Esophagus squamous epithelium (tissue), 5 donors: ENCODE data around the gene NRDE2. TPM values are rescaled to one million over a fixed set of nuclear protein-coding genes. Genes with fewer than 3 reads are reported as not detected.

Experiments
- DNase-seq: peaks from one replicate; lab custom pipeline; 2025; lab: John Stamatoyannopoulos, UW
- H3K27ac ChIP-seq, 4 donors: fragments of 200-600 bp; sonication (generic); one replicate each; pipeline ENCODE4 v1.5.1; 2016 to 2019; ENCODE audit warnings: mild to moderate bottlenecking in 1 of 4
- H3K27me3 ChIP-seq, 4 donors: fragments of 200-600 bp; sonication (generic); 1 replicate in 3 of 4; 2 replicates in 1 of 4; pipeline versions ENCODE4 v1.5.1 to v1.6.0; 2017 to 2021; ENCODE audit warnings: antibody characterized with exemption in 1 of 4
- H3K36me3 ChIP-seq, 3 donors: fragments of 200-600 bp; sonication (generic); one replicate each; pipeline ENCODE4 v1.5.1; 2016 to 2019
- H3K4me1 ChIP-seq, 3 donors: fragments of 200-600 bp; sonication (generic); one replicate each; pipeline ENCODE4 v1.5.1; 2017 to 2019
- H3K4me3 ChIP-seq, 4 donors: fragments of 200-600 bp; sonication (generic); 1 replicate in 3 of 4; 2 replicates in 1 of 4; pipeline ENCODE4 v1.5.1; 2016 to 2019; ENCODE audit warnings: mild to moderate bottlenecking in 2 of 4, moderate library complexity in 1 of 4
- H3K9me3 ChIP-seq, 3 donors: fragments of 200-600 bp; sonication (generic); one replicate each; pipeline ENCODE4 v1.5.1; 2016 to 2019
- CTCF ChIP-seq, 6 experiments: fragments of 450-650 bp in 4 of 6; fragments of 200-600 bp in 2 of 6; sonication (generic) in 2 of 6; IDR thresholded peaks; one replicate each; pipeline ENCODE4 v1.5.1; 2016 to 2019; ENCODE audit warnings: antibody characterized with exemption in 6 of 6, mild to moderate bottlenecking in 4 of 6, moderate library complexity in 4 of 6
- POLR2A ChIP-seq, 4 donors: fragments of 450-650 bp; IDR thresholded peaks; one replicate each; pipeline ENCODE4 v1.6.1; 2017; ENCODE audit warnings: antibody characterized with exemption in 4 of 4, mild to moderate bottlenecking in 4 of 4, moderate library complexity in 3 of 4
- WGBS, 2 donors: methylation state at CpG; one replicate each; pipeline ENCODE4 v1.1.5; 2018; 5-methylcytosine and 5-hydroxymethylcytosine counted together
- intact Hi-C: fragments of 100-400 bp; cut with DNase I; formaldehyde crosslinking; loops from one replicate; pipeline ENCODE4 v1.15.0; 2022
- total RNA-seq, 4 donors: library from RNA; depleted of rRNA; stranded (reverse); fragments of >200 nt; gene quantifications; one replicate each; pipeline ENCODE4 v1.1.0, GENCODE V29; 2016
- donor health status: DM: yes; HTN: yes; CAD: no.

NRDE2 gene
- total RNA-seq, 4 donors from 2014 or later: 9.6 to 13.4 (median 10.3) TPM

DNA sequence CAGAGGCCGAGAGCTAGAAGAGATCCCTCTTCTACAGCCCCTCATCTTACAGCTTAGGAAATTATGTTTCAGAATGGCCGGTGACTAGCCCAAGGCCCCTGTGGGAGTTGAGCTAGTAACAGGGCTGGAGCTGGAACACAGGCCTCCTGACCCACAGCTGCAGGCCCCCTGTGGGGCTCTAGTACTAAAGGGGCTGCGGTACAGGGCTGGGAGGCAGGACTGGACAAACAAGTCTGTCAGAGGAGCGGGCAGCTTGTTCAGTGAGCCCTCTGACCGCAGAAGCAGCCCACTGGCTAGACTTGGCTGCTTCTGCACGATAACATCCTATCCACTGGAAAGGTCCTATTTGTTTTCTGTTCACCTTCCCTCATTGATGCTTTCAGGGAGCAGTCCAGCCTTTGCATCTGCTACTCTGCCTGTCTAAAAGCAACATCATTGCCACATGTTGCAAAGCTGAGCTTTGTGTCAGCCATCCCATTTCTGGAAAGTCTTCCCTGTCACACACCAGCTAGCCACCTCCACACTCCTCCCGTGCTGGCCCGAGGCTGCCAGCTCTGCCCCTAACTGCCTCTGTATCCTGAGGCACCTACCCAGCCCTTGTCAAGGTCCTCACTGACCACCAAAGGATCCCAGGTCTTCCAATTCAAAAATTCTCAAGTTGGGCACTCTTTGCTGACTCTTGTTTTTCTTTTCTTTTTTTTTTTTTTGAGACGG is 65.1 kb downstream of the NRDE2 start:
- DNase-seq: no peak
- WGBS, 2 donors: 93 to 96% methylated on average over 8 to 9 of the region's 9 CpGs
- intact Hi-C loops: no loop called here
- TF ChIP-seq POLR2A (IDR thresholded peaks at IDR 0.05) (no peak), CTCF (IDR thresholded peaks at IDR 0.05) (no peak)
- Histone ChIP-seq H3K4me3 (no peak overlapping the region), H3K9me3 (no peaks in the 10 kb centered on the region), H3K27ac (no peak overlapping the region), H3K36me3 (peaks cover 6 to 96% (median 63%) of the 10 kb centered on the region in 3 donors), H3K27me3 (no peaks in the 10 kb centered on the region), H3K4me1 (no peaks in the 10 kb centered on the region)

GRCh38 chr14:90263748-90264449 is 67.8 kb downstream of the NRDE2 start:
- DNase-seq: no peak
- H3K27ac ChIP-seq: no peak overlapping the region
- TF ChIP-seq POLR2A (IDR thresholded peaks at IDR 0.05): no peak
- TF ChIP-seq CTCF (IDR thresholded peaks at IDR 0.05): no peak
- H3K4me1 ChIP-seq: peaks cover 0 to 2% (median 0%) of the 10 kb centered on the region in 3 donors
- H3K9me3 ChIP-seq: no peaks in the 10 kb centered on the region
- intact Hi-C loops: no loop called here
- H3K27me3 ChIP-seq: no peaks in the 10 kb centered on the region
- peaks cover 5 to 95% (median 45%) of the 10 kb centered on the region in 3 donors for H3K36me3 ChIP-seq
- H3K4me3 ChIP-seq: no peak overlapping the region
- 45 to 72% methylated on average over 4 to 6 of the region's 8 CpGs for WGBS, 2 donors

DNA sequence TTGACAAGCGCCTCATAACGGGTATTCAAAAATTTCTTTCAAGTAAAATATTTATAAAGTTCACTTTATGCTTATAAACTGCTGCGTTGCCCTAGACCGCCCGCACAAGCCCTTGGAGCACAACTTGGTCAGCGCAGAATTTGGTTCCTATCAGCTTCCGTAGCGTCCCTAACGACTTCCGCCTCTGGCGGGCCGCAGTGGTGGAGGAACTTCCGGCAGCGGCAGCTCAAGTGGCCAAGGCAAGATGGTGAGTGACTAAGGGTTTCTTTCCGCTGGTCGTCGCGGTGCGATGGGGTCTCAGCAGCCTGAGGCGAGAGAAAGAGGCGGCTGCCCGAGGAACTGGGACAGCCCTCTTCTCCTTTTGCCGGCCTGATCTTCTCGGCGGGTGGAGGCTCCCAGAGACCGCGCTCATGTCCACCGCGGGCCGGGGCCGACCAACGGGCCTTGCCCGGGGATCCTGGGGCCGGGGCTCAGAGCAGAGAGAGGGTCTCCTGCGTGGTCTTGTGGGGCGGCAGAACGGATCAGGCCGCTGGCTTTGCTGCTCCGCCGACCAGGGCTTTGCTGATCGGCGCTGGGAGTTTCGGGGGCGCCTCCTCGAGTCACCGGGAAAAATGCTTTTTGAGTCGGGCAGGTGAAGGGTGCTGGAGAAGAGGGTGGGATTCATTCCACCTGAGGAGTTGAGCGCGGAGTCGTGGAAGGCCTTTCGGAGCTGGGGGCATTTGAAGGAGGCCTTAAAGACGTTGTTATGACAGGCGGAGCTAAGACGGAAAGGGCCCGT is 75.2 kb downstream of the NRDE2 start, which contains the start of gene PSMC1:
TSS of gene PSMC1 (plus strand) at position 200 of the 778 bp plus-strand sequence. CDS start at position 245, 45 bp downstream.
- Histone ChIP-seq H3K36me3 (peaks cover 0 to 30% (median 9%) of the 10 kb centered on the region in 3 donors), H3K27me3 (peaks cover 0 to 20% (median 0%) of the 10 kb centered on the region in 4 donors), H3K27ac (peak within 1 kb of the TSS; percentile 86 to 94 (median 90)), H3K9me3 (no peaks in the 10 kb centered on the region), H3K4me3 (peak within 1 kb of the TSS; percentile 73 to 98 (median 92)), H3K4me1 (peaks cover 10 to 26% (median 15%) of the 10 kb centered on the region in 3 donors)
- intact Hi-C loops: no loop called here
- WGBS, 2 donors: 0 to 1% methylated on average over 8 to 25 of the region's 55 CpGs
- peak; percentile 45 for DNase-seq
- TF ChIP-seq CTCF (IDR thresholded peaks at IDR 0.05): peak in 2 of 6 experiments; percentile 11 to 21
- TF ChIP-seq POLR2A (IDR thresholded peaks at IDR 0.05): peak in 2 of 4 donors; percentile 30 to 54

GRCh38 chr14:90255871-90256270 is 75.9 kb downstream of the NRDE2 start:
- H3K4me1 ChIP-seq: peaks cover 10 to 26% (median 15%) of the 10 kb centered on the region in 3 donors
- WGBS, 2 donors: 43 to 53% methylated on average over 1 of the region's 1 CpG
- H3K27ac ChIP-seq: peak overlapping the region in 3 of 4 donors; percentile 90 to 94 (median 91)
- H3K9me3 ChIP-seq: no peaks in the 10 kb centered on the region
- peaks cover 0 to 20% (median 0%) of the 10 kb centered on the region in 4 donors for H3K27me3 ChIP-seq
- H3K4me3 ChIP-seq: peak overlapping the region; percentile 73 to 98 (median 92)
- no peak for TF ChIP-seq POLR2A (IDR thresholded peaks at IDR 0.05)
- TF ChIP-seq CTCF (IDR thresholded peaks at IDR 0.05): no peak
- intact Hi-C loops: no loop called here
- H3K36me3 ChIP-seq: peaks cover 0 to 23% (median 9%) of the 10 kb centered on the region in 3 donors
- no peak for DNase-seq
